Right atrium auricular region (tissue), 2 donors: ENCODE results near the gene THEM5. TPM values are rescaled to one million over a fixed set of nuclear protein-coding genes. Genes with fewer than 3 reads are reported as not detected.
A peak's percentile ranks its signal among the peaks of the same experiment; 100 is the strongest.

Source experiments
- DNase-seq: peaks from one replicate; pipeline ENCODE4 v3.0.0-alpha.2; 2019; ENCODE audit warnings: low spot score
- H3K27ac ChIP-seq, 2 donors: fragments of 200-600 bp; sonication (generic); 1 replicate in 1 of 2; 2 replicates in 1 of 2; pipeline ENCODE4 v1.5.1; 2016 to 2019
- H3K27me3 ChIP-seq, 2 donors: fragments of 200-600 bp; sonication (generic); one replicate each; pipeline versions ENCODE4 v1.5.1 to v1.6.0; 2017 to 2019
- H3K36me3 ChIP-seq: fragments of 200-600 bp; sonication (generic); one replicate; pipeline ENCODE4 v1.5.1; 2016
- H3K4me1 ChIP-seq, 2 donors: fragments of 200-600 bp; sonication (generic); one replicate each; pipeline versions ENCODE4 v1.5.1 to v1.6.0; 2017 to 2019
- H3K4me3 ChIP-seq, 2 donors: fragments of 200-600 bp; sonication (generic); 1 replicate in 1 of 2; 2 replicates in 1 of 2; pipeline ENCODE4 v1.5.1; 2017 to 2019; ENCODE audit warnings: mild to moderate bottlenecking in 1 of 2, moderate library complexity in 1 of 2
- H3K9me3 ChIP-seq, 2 donors: fragments of 200-600 bp; sonication (generic); one replicate each; pipeline ENCODE4 v1.5.1; 2019
- total RNA-seq, 2 donors: library from RNA; depleted of rRNA; stranded (reverse); fragments of >200 nt; gene quantifications; one replicate each; pipeline ENCODE4 v1.1.0, GENCODE V29; 2016
- TF ChIP-seq, protein P1 (sequence below), 2 donors: fragments of 200-600 bp; sonication (generic); IDR thresholded peaks; one replicate each; pipeline ENCODE4 v1.5.1; 2019; ENCODE audit warnings: antibody characterized with exemption in 2 of 2

THEM5 gene
- total RNA-seq, 2 donors from 2014 or later = not detected

- no peaks in the 10 kb centered on the region for H3K36me3 ChIP-seq
- DNase-seq = no peak
- TF ChIP-seq, protein P1, sequence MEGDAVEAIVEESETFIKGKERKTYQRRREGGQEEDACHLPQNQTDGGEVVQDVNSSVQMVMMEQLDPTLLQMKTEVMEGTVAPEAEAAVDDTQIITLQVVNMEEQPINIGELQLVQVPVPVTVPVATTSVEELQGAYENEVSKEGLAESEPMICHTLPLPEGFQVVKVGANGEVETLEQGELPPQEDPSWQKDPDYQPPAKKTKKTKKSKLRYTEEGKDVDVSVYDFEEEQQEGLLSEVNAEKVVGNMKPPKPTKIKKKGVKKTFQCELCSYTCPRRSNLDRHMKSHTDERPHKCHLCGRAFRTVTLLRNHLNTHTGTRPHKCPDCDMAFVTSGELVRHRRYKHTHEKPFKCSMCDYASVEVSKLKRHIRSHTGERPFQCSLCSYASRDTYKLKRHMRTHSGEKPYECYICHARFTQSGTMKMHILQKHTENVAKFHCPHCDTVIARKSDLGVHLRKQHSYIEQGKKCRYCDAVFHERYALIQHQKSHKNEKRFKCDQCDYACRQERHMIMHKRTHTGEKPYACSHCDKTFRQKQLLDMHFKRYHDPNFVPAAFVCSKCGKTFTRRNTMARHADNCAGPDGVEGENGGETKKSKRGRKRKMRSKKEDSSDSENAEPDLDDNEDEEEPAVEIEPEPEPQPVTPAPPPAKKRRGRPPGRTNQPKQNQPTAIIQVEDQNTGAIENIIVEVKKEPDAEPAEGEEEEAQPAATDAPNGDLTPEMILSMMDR (IDR thresholded peaks at IDR 0.05) = no peak
- H3K9me3 ChIP-seq = no peaks in the 10 kb centered on the region
- H3K27ac ChIP-seq = no peak overlapping the region
- no peak overlapping the region for H3K4me3 ChIP-seq
- H3K4me1 ChIP-seq = peaks cover 0 to 36% of the 10 kb centered on the region in 2 donors
- peaks cover 6 to 13% of the 10 kb centered on the region in 2 donors for H3K27me3 ChIP-seq
Measured at GRCh38 chr1:151835596-151835995, 17.9 kb downstream of the THEM5 start.

- H3K36me3 ChIP-seq = no peaks in the 10 kb centered on the region
- peaks cover under 1 to 6% of the 10 kb centered on the region in 2 donors for H3K27me3 ChIP-seq
- DNase-seq = no peak
- no peaks in the 10 kb centered on the region for H3K9me3 ChIP-seq
- TF ChIP-seq, protein P1 (IDR thresholded peaks at IDR 0.05) = no peak
- no peak overlapping the region for H3K4me3 ChIP-seq
- H3K4me1 ChIP-seq = peaks cover 0 to 35% of the 10 kb centered on the region in 2 donors
- no peak overlapping the region for H3K27ac ChIP-seq
Measured at GRCh38 chr1:151834239-151834638, 19.3 kb downstream of the THEM5 start.

DNA sequence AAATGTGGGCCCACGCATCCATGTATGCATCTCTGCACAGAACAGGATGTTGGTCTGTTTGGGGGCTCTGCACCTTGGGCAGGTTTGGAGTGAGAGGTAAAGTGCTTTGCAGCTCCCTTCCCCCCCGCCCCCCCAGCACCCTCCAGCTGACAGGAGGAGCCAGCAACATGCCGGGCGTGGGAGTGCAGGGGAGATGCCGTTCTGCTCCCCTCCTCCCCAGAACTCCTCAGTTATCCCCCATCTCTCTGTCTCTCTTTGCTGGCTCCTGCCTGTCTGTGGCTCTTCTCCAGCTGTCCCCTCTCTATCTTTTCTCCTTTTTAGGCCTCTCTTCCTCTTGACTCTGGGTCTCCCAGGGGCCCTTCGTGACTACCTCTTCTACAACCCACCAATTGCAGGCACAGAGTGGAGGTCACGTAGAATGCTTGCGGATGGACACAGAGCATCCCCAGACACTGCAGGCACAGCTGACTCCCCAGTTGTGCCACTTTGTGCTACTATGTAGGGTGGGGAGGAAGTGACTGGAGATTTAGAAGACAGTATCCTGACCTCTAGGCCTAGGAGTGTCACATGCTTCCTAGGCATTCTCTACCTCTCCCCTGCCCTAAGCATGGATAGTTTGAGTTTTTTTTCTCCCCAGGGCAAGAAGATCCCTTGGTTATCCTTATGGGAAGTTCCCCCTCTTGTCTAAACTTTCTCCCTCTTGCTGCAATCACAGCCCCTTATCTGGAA lies 20.2 kb downstream of the THEM5 start:
- H3K36me3 ChIP-seq = no peaks in the 10 kb centered on the region
- no peak overlapping the region for H3K4me3 ChIP-seq
- DNase-seq = no peak
- peak overlapping the region; percentile 32 to 51 for H3K27ac ChIP-seq
- H3K9me3 ChIP-seq = no peaks in the 10 kb centered on the region
- TF ChIP-seq, protein P1 (IDR thresholded peaks at IDR 0.05) = no peak
- peaks cover 0 to 35% of the 10 kb centered on the region in 2 donors for H3K4me1 ChIP-seq
- H3K27me3 ChIP-seq = no peaks in the 10 kb centered on the region

- Histone ChIP-seq H3K9me3 (no peaks in the 10 kb centered on the region), H3K27me3 (no peaks in the 10 kb centered on the region), H3K27ac (peak overlapping the region; percentile 41 to 51), H3K36me3 (no peaks in the 10 kb centered on the region), H3K4me3 (no peak overlapping the region), H3K4me1 (peaks cover 0 to 32% of the 10 kb centered on the region in 2 donors)
- DNase-seq = peak; percentile 71
- TF ChIP-seq, protein P1 (IDR thresholded peaks at IDR 0.05) = no peak
Measured at GRCh38 chr1:151832318-151832980, 21.1 kb downstream of the THEM5 start.

GRCh38 chr1:151831605-151832004 lies 21.9 kb downstream of the THEM5 start, which contains the start of gene RORC:
TSS of gene RORC (minus strand) at chr1:151831802. CDS start at chr1:151831764, 38 bp downstream.
- H3K27ac ChIP-seq = peak within 1 kb of the TSS; percentile 41 to 51
- no peaks in the 10 kb centered on the region for H3K36me3 ChIP-seq
- TF ChIP-seq, protein P1 (IDR thresholded peaks at IDR 0.05) = no peak
- no peaks in the 10 kb centered on the region for H3K27me3 ChIP-seq
- DNase-seq = no peak
- H3K4me1 ChIP-seq = peaks cover 0 to 32% of the 10 kb centered on the region in 2 donors
- peak within 1 kb of the TSS; percentile 20 to 25 for H3K4me3 ChIP-seq
- H3K9me3 ChIP-seq = no peaks in the 10 kb centered on the region
